Measurements from ENCODE around the gene RASSF5.
A peak's percentile ranks its signal among the peaks of the same experiment; 100 is the strongest.
"Not testable (repeated sequence)": the region's sequence is repeated elsewhere in the genome, so short reads cannot be mapped to it uniquely, and the experiment has no call there.

The RASSF5 gene

GRCh38 chr1:206476058-206476457 is 31.3 kb upstream of the RASSF5 start:
- no peak for DNase-seq (ENCODE audit: low read depth in 2 of 2, low spot score in 1 of 2)

DNA sequence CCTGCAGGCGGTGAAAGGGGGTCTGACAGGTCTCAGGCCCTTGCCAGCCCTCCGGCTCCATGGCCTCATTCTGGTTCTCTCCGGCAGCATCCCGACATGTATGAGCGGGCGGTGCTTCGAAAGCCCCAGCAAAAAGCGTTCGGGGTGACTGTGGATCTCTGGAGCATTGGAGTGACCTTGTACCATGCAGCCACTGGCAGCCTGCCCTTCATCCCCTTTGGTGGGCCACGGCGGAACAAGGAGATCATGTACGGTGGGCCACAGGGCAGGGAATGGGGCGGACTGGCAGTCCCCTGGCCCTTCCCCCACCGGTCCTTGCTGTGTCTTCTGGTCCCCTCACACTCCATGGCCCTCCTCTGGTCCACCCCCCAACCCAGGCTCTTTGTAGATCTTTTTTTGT is 30.7 kb upstream of the RASSF5 start:
- no peak for DNase-seq (ENCODE audit: low read depth in 2 of 2, low spot score in 1 of 2)

DNA sequence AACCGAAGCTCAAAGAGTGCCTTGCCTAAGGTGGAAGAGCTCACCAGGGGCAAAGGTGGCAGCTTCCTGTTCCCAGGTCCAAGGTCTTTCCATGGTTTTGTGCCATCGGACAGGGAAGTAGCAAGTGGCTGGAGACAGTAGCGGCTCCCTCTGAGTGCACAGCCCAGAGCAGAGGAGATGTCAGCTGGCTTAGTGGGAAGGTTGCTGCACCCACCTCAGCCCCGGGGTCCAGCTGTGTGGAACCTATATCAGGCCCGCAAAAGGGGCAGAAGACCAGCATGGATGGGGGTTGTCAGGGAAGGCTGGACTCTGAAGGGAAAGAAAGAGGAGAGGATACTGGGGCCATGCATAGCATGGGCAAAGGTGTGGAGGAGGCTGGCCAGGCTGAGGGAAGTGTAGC is 30.2 kb upstream of the RASSF5 start:
- no peak for DNase-seq (ENCODE audit: low read depth in 2 of 2, low spot score in 1 of 2)

- no peak for DNase-seq (ENCODE audit: low read depth in 2 of 2, low spot score in 1 of 2)
These were observed 29.6 kb upstream of the RASSF5 start for GRCh38 chr1:206477581-206478380.

- DNase-seq (ENCODE audit: low read depth in 2 of 2, low spot score in 1 of 2): no peak
These were observed 28.6 kb upstream of the RASSF5 start for GRCh38 chr1:206478746-206479145.

DNA sequence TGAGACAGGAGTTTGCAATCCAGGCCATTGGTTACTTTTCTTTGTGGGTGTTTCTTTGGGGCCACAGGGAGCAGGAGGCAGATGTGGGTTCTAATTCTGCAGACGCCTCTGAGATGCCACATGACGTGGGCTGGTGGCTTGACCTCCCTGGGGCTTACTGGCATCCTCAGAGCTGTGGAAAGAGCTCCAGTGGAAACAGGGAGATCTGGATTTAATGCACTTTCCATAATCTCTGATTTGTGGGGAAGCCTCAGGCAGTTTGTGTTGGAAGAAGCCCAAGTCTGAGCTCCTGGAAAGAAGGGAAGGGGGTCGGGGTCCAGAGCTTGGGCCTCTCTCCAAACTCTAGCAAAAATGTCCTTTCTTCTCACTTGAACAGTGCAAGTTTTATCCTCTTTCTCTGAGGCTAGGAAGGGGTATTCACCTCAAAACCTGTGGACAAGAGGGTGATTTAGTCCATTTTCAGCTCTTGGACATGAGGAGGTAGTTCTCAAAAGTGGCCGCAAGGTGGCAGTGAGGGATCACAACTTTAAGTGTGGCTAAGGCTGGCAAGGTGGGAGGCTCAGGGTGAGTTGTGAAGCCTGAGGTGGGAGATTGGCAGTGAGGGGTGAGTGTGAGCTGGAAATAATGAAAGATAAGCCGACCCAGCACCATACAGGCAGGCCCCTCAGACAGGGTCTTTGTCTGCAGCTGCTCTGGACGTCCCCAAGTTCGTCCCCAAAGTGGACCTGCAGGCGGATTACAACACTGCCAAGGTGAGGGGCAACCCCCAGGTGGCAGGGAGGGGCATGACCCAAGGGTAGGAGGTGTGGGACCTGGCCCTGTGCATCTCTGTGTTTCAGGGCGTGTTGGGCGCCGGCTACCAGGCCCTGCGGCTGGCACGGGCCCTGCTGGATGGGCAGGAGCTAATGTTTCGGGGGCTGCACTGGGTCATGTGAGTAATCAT is 27.9 kb upstream of the RASSF5 start:
- peak; percentile 30 to 46 for DNase-seq (ENCODE audit: low read depth in 2 of 2, low spot score in 1 of 2)

- DNase-seq (ENCODE audit: low read depth in 2 of 2, low spot score in 1 of 2): no peak
These were observed 27.1 kb upstream of the RASSF5 start for GRCh38 chr1:206480211-206480610.

DNA sequence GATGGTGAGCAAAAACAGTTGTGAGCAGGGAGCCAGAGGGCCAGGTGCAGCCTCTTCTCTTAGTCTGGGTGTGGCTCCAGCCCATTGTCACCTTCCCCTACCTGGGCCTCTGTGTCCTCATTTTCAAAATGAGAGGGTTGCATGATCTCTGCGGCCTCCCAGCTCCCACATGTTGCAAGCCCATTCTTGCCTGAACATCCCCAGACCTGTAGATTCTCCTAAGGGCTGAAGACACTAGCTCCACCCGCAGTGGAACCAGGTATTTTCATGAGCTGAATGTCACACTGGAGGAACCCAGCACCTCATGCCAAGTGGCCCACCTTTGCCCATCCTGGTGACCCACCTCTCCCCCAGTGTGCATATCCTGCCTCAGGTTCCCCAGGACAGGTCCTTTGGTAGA is 24.7 kb upstream of the RASSF5 start:
- no peak for DNase-seq (ENCODE audit: low read depth in 2 of 2, low spot score in 1 of 2)

DNA sequence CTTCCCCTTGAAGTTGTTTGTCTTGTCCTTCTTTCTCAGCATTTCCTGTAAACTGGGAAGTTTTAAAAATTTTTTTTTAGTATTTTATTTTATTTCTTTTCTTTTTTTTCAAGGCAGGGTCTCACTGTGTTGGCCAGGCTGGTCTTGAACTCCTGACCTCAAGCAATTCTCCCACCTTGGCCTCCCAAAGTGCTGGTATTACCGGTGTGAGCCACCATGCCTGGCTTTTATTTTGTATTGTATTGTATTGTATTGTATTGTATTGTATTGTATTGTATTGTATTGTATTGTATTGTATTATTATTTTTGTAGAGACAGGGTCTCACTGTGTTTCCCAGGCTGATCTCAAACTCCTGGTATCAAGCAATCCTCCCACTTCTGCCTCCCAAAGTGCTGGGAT is 23.5 kb upstream of the RASSF5 start:
- DNase-seq (ENCODE audit: low read depth in 2 of 2, low spot score in 1 of 2): not testable (repeated sequence)

GRCh38 chr1:206484901-206485300 is 22.4 kb upstream of the RASSF5 start:
- DNase-seq (ENCODE audit: low read depth in 2 of 2, low spot score in 1 of 2): no peak

- no peak for DNase-seq (ENCODE audit: low read depth in 2 of 2, low spot score in 1 of 2)
These were observed 20.1 kb upstream of the RASSF5 start for GRCh38 chr1:206486995-206487788.

- no peak for DNase-seq (ENCODE audit: low read depth in 2 of 2, low spot score in 1 of 2)
These were observed 19.4 kb upstream of the RASSF5 start for GRCh38 chr1:206487970-206488369.

DNA sequence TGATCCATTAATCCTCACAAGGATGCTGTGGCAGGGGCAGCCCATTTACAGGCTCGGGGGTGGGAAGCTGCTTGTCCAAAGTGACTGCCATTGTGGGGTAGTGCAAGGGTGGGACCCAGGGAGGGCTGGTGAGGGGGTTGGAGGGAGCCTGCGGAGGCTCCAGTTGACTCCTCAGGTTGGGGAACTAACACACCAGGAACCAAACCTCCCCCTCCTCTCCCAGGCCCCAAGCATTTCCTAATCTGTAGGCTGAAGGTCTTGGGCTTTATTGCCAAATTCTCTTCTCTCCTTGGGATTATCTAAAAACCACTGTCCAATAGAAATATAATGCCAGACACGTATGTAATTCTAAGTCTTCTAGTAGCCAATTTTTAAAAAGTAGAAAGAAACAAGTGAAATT is 18.9 kb upstream of the RASSF5 start:
- DNase-seq (ENCODE audit: low read depth in 2 of 2, low spot score in 1 of 2): no peak

DNA sequence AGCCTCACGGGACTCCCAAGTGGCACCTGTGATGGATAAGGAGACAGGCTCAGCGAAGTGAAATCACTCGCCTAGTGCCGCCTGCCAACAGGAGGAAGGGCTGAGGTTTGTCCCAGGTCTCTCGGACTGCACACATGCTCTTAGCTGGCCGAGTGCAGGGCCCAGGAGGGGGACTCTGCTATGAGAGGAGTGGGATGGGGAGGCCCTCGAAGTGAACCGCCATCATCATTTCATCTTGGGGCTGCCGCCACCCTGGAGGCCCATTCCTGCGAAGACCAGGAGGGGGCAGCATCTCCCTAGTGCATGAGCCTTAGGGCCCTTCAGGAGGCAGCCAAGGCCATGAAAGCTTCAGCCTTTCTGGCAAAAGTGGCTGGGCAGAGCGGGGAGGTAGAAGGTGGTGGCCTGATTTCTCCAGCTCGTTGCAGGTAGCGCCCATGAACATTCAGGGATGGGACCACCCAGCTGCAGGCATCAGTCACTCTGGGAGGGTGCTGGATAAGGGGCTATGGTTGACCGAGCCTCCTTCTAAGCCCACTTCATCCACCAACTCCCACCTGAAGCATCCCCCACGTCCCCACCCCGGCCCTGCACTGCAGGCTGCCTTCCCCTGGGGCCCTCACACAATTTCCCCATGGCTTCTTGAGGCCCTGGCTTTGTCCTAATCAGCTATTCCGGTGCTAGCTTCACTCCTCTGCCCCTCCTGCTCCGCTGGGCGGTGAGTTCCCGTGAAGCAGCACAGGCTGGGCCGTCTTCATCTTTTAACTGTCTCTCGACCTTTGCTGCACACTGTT is 17.2 kb upstream of the RASSF5 start:
- DNase-seq (ENCODE audit: low read depth in 2 of 2, low spot score in 1 of 2): peak; percentile 43 to 46

DNA sequence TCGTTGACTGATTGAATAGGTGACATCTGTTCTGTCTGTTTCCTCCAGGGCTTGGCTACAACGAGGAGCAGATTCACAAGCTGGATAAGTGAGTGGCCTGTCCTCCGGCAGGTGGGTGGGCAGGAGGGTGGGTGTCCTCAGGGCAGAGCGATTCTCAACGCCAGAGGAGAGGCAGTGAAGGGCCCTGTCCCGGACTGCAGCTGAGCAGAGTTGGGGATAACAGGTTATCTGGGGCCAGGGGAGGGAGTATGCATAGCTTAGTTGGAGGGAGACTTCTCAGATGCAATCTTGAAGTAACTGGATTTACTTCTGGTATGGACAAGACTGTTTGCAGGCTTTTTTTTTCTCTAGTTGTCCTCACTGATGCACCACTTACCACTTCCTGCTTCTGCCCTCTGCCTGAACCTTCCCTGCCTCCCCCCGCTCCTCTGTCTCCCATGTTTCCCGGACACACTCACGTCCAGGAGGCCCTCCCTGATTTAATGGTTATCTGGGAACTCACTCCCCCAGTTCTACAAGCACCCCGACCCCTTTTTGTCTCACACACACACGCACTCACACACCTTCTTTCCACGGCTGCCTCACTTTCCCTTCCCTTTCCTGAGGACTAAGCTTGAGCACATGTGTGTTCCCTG is 16.4 kb upstream of the RASSF5 start:
- no peak for DNase-seq (ENCODE audit: low read depth in 2 of 2, low spot score in 1 of 2)

- no peak for DNase-seq (ENCODE audit: low read depth in 2 of 2, low spot score in 1 of 2)
These were observed 15.7 kb upstream of the RASSF5 start for GRCh38 chr1:206491616-206492015.

DNA sequence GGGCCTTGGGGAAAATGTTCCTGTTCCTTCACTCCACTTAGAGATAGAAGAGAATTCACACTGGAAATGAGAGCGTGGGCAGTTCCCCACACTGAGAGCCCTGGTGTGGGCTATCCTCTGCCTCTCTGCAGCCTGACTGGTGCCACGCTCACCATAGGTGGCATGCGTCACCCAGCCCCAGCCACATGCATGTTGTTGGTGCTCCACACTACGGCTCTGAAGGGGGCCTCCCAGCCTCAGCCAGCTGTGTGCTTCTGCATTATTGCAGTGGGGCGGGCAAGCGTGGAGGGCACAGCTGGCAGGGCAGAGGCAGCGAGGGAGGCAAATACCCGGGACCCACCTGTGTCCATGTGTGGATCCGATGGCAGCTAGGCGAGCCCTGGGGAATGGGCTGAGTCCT is 14.7 kb upstream of the RASSF5 start:
- no peak for DNase-seq (ENCODE audit: low read depth in 2 of 2, low spot score in 1 of 2)

DNA sequence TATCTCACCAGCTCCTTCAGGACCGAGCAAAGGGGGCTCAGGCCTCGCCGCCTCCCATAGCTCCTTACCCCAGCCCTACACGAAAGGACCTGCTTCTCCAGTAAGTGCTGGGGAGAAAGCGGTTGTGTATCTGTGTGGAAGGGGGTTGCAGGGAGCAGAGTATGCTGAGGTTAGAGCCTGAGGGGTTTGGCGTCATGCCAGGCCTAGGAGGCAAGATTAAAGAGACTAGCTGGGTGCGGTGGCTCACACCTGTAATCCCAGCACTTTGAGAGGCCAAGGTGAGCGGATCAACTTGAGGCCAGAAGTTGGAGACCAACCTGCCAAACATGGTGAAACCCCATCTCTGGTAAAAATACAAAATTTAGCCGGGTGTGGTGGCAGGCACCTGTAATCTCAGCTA is 14.1 kb upstream of the RASSF5 start:
- DNase-seq (ENCODE audit: low read depth in 2 of 2, low spot score in 1 of 2): no peak

GRCh38 chr1:206495011-206495461 is 12.3 kb upstream of the RASSF5 start:
- DNase-seq (ENCODE audit: low read depth in 2 of 2, low spot score in 1 of 2): no peak

DNA sequence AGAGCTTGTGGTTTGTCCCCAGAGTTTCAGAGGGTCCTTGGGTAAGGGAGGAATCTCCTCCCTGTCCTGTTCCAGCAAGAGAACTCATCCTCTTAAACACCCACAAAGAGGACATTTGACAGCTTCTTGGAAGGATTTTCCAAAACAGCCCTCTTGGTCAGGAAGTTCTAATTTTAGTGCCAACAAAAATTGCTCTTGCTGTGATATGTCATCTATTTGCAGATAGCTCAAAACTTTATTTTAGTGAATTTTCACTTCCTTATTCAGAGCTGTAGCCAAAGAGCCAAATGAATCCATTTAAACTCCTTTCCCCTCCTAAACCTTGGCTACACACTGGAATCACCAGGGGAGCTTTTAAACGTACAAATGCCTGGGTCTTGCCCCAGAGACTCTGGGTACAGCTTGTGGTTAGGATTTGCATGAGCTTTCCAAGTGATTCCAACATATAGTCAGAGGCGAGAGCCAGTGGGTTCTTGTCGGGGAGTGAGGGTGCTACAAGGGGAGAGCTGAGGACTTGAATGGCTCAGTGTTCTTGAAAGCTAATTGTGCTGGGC is 11.8 kb upstream of the RASSF5 start:
- no peak for DNase-seq (ENCODE audit: low read depth in 2 of 2, low spot score in 1 of 2)

Data from stimulated activated CD8-positive, alpha-beta memory T cell treated with anti-CD3 and anti-CD28 coated beads, Interleukin-4, amount 100 ng/mL, for 1 hour (primary cell).